MM.1S (cell line): Measurements from ENCODE around the gene SUPT3H.

Experiments used
- EZH2phosphoT487 ChIP-seq: fragments of 300-600 bp; sonication (generic); IDR thresholded peaks from 2 replicates; pipeline ENCODE4 v1.6.1; 2018; ENCODE audit warnings: antibody characterized with exemption, low read length
- TF ChIP-seq, protein P1 (sequence below): fragments of 300-600 bp; sonication (generic); IDR thresholded peaks from 2 replicates; pipeline ENCODE4 v1.5.1; 2016; ENCODE audit warnings: antibody characterized with exemption, low read length, mixed read lengths

DNA sequence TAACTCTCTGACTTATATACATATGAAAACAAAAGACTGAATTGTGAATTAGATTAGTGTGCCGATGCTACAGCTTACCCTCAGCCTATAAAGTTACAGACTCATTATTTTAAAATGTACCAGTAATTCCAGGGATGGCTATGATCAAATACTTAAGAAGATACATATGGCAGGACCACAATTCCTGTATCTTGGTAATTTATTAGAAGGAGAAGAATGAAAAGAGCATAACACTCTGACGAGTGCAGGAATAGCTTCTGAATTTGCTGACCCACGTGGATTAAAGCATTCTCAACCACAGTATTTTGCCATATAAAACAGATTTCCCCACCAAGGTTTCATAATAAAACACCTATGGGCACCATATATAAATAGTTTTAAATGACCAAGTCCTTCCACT is 418.1 kb downstream of the SUPT3H start:
- TF ChIP-seq, protein P1, sequence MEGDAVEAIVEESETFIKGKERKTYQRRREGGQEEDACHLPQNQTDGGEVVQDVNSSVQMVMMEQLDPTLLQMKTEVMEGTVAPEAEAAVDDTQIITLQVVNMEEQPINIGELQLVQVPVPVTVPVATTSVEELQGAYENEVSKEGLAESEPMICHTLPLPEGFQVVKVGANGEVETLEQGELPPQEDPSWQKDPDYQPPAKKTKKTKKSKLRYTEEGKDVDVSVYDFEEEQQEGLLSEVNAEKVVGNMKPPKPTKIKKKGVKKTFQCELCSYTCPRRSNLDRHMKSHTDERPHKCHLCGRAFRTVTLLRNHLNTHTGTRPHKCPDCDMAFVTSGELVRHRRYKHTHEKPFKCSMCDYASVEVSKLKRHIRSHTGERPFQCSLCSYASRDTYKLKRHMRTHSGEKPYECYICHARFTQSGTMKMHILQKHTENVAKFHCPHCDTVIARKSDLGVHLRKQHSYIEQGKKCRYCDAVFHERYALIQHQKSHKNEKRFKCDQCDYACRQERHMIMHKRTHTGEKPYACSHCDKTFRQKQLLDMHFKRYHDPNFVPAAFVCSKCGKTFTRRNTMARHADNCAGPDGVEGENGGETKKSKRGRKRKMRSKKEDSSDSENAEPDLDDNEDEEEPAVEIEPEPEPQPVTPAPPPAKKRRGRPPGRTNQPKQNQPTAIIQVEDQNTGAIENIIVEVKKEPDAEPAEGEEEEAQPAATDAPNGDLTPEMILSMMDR, result no peak
- no peak for TF ChIP-seq EZH2phosphoT487
